ENCODE measurements around the gene KATNAL2. TPM values are rescaled to one million over a fixed set of nuclear protein-coding genes. Genes with fewer than 3 reads are reported as not detected.
A peak's percentile ranks its signal among the peaks of the same experiment; 100 is the strongest.

KATNAL2 gene
- total RNA-seq, 4 donors from 2014 or later: 1.1 to 10.1 (median 1.9) TPM

GRCh38 chr18:47150029-47150823 lies 232.8 kb downstream of the KATNAL2 start, which contains the start of gene HDHD2:
HDHD2 (minus strand) TSS chr18:47150500; CDS start chr18:47136439, 14,061 bp downstream.
- peaks cover 22% of the 10 kb centered on the region for H3K4me1 ChIP-seq
- H3K27ac ChIP-seq: peak within 1 kb of the TSS; percentile 89
- H3K9me3 ChIP-seq: no peaks in the 10 kb centered on the region
- peaks cover 24% of the 10 kb centered on the region for H3K36me3 ChIP-seq
- H3K27me3 ChIP-seq: no peaks in the 10 kb centered on the region
- WGBS: 0% methylated on average over 27 of the region's 70 CpGs
- peak; percentile 87 to 92 for DNase-seq (ENCODE audit: low spot score in 2 of 2)
- peak within 1 kb of the TSS; percentile 67 for H3K4me3 ChIP-seq
- peak in 1 of 3 donors; percentile 89 for TF ChIP-seq POLR2AphosphoS5 (IDR thresholded peaks at IDR 0.05)
- TF ChIP-seq, protein P1, sequence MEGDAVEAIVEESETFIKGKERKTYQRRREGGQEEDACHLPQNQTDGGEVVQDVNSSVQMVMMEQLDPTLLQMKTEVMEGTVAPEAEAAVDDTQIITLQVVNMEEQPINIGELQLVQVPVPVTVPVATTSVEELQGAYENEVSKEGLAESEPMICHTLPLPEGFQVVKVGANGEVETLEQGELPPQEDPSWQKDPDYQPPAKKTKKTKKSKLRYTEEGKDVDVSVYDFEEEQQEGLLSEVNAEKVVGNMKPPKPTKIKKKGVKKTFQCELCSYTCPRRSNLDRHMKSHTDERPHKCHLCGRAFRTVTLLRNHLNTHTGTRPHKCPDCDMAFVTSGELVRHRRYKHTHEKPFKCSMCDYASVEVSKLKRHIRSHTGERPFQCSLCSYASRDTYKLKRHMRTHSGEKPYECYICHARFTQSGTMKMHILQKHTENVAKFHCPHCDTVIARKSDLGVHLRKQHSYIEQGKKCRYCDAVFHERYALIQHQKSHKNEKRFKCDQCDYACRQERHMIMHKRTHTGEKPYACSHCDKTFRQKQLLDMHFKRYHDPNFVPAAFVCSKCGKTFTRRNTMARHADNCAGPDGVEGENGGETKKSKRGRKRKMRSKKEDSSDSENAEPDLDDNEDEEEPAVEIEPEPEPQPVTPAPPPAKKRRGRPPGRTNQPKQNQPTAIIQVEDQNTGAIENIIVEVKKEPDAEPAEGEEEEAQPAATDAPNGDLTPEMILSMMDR (IDR thresholded peaks at IDR 0.05): no peak
- peak; percentile 26 to 68 for TF ChIP-seq POLR2A (IDR thresholded peaks at IDR 0.05)
- TF ChIP-seq EP300 (IDR thresholded peaks at IDR 0.05): no peak

DNA sequence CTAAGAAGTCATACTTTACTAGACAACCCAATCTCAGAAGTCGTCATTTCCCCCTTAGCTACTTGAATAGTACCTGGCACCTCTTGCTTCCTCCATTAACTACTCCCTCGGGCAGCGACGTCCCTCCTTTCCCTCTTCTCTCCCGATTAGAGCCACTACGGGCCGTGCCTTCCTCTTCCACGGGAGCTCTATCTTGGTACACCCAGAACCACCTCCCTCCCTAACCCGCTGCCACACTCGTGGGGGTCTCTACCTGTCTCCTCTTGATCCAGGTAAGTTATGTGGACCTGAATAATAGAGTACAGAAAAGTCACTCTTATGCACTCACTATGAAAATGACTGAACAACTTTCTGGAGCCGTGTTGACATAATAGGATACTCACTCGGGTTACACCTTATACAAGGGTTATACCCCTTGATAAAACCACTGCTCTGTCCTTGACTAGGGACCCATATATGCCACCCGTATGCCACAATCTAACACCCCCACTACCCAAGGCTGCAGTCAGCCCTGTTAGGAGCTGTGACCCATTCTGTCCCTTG lies 233.5 kb downstream of the KATNAL2 start:
- peak overlapping the region; percentile 89 for H3K27ac ChIP-seq
- peaks cover 22% of the 10 kb centered on the region for H3K4me1 ChIP-seq
- TF ChIP-seq POLR2AphosphoS5 (IDR thresholded peaks at IDR 0.05) (no peak), POLR2A (IDR thresholded peaks at IDR 0.05) (no peak), EP300 (IDR thresholded peaks at IDR 0.05) (no peak)
- TF ChIP-seq, protein P1 (IDR thresholded peaks at IDR 0.05): no peak
- no peaks in the 10 kb centered on the region for H3K9me3 ChIP-seq
- WGBS: 14% methylated on average over 13 of the region's 13 CpGs
- H3K4me3 ChIP-seq: peak overlapping the region; percentile 67
- H3K36me3 ChIP-seq: peaks cover 26% of the 10 kb centered on the region
- H3K27me3 ChIP-seq: no peaks in the 10 kb centered on the region
- peak in 1 of 2 donors; percentile 78 for DNase-seq (ENCODE audit: low spot score in 2 of 2)

GRCh38 chr18:47151439-47151838 lies 234.0 kb downstream of the KATNAL2 start:
- Histone ChIP-seq H3K27me3 (no peaks in the 10 kb centered on the region), H3K4me1 (peaks cover 22% of the 10 kb centered on the region), H3K27ac (no peak overlapping the region), H3K4me3 (peak overlapping the region; percentile 67), H3K36me3 (peaks cover 26% of the 10 kb centered on the region), H3K9me3 (no peaks in the 10 kb centered on the region)
- TF ChIP-seq POLR2A (IDR thresholded peaks at IDR 0.05): no peak
- TF ChIP-seq, protein P1 (IDR thresholded peaks at IDR 0.05): no peak
- DNase-seq (ENCODE audit: low spot score in 2 of 2): no peak

Other genes starting within 250 kb of the KATNAL2 start
- not detected for gene ST8SIA5, start 160.5 kb upstream of the KATNAL2 start, total RNA-seq
- 10 to 100 TPM; 12.1 to 42.7 (median 16.9) TPM for gene PIAS2, start 95 bp upstream of the KATNAL2 start, total RNA-seq
- not detected for gene ELOA2, start 118.0 kb downstream of the KATNAL2 start, total RNA-seq
- gene HDHD2, start 232.9 kb downstream of the KATNAL2 start, total RNA-seq: 10 to 100 TPM; 14.2 to 34.3 (median 21.5) TPM